HG03175 (cell line): ENCODE results near the gene WDR33.

ENCODE experiments used
- ATAC-seq: cut with Tn5 transposase; IDR thresholded peaks from one replicate; pipeline ENCODE4 v1.9.1; 2021; ENCODE audit warnings: mild to moderate bottlenecking, moderate library complexity; ENCODE audit not compliant: unreplicated experiment

Gene WDR33

GRCh38 chr2:127698553-127699355 is 112.2 kb downstream of the WDR33 start:
- no peak for ATAC-seq

GRCh38 chr2:127697482-127698180 is 113.3 kb downstream of the WDR33 start:
- ATAC-seq, result no peak

GRCh38 chr2:127695491-127696472 is 115.2 kb downstream of the WDR33 start:
- ATAC-seq, result no peak

GRCh38 chr2:127694986-127695385 is 116.0 kb downstream of the WDR33 start:
- no peak for ATAC-seq

- no peak for ATAC-seq
These were observed 120.3 kb downstream of the WDR33 start for GRCh38 chr2:127690696-127691095.

GRCh38 chr2:127688405-127688804 is 122.6 kb downstream of the WDR33 start:
- no peak for ATAC-seq

- no peak for ATAC-seq
These were observed 125.4 kb downstream of the WDR33 start for GRCh38 chr2:127685410-127686080.

- no peak for ATAC-seq
These were observed 127.2 kb downstream of the WDR33 start for GRCh38 chr2:127683757-127684156.

- no peak for ATAC-seq
These were observed 127.9 kb downstream of the WDR33 start for GRCh38 chr2:127683056-127683455.

GRCh38 chr2:127681976-127682857 is 128.8 kb downstream of the WDR33 start:
- ATAC-seq, result no peak

GRCh38 chr2:127681288-127681804 is 129.6 kb downstream of the WDR33 start:
- ATAC-seq, result no peak

GRCh38 chr2:127680706-127681287 is 130.2 kb downstream of the WDR33 start:
- no peak for ATAC-seq

- no peak for ATAC-seq
These were observed 131.2 kb downstream of the WDR33 start for GRCh38 chr2:127679680-127680361.

GRCh38 chr2:127678991-127679390 is 132.0 kb downstream of the WDR33 start:
- no peak for ATAC-seq

- no peak for ATAC-seq
These were observed 132.4 kb downstream of the WDR33 start for GRCh38 chr2:127678531-127678930.

GRCh38 chr2:127676906-127677305 is 134.1 kb downstream of the WDR33 start:
- ATAC-seq, result no peak

- ATAC-seq, result no peak
These were observed 135.4 kb downstream of the WDR33 start, which contains the start of gene LIMS2 for GRCh38 chr2:127675331-127676261. LIMS2 (minus strand) TSS chr2:127675530; CDS start chr2:127675024, 506 bp downstream.
